Nephron progenitor cell (in vitro differentiated cells): Measurements from ENCODE around the gene MITF.
"Not testable (repeated sequence)": the region's sequence is repeated elsewhere in the genome, so short reads cannot be mapped to it uniquely, and the experiment has no call there.

Experiments
- DNase-seq: peaks from one replicate; pipeline ENCODE4 v3.0.0; 2021
- H3K27ac Mint-ChIP-seq: 2 replicates; pipeline ENCODE4 v1.8.0; 2021; ENCODE audit warnings: mild to moderate bottlenecking, moderate library complexity, mixed read lengths
- H3K27me3 Mint-ChIP-seq: 2 replicates; pipeline ENCODE4 v1.8.0; 2021; ENCODE audit warnings: mild to moderate bottlenecking, low read depth, mixed read lengths; ENCODE audit not compliant: poor library complexity
- H3K36me3 Mint-ChIP-seq: 2 replicates; pipeline ENCODE4 v1.8.0; 2021; ENCODE audit warnings: low read depth, mixed read lengths
- H3K4me1 Mint-ChIP-seq: 2 replicates; pipeline ENCODE4 v1.8.0; 2021; ENCODE audit warnings: mixed read lengths
- H3K4me3 Mint-ChIP-seq: 2 replicates; pipeline ENCODE4 v1.8.0; 2021; ENCODE audit warnings: mild to moderate bottlenecking, moderate library complexity, mixed read lengths
- H3K9me3 Mint-ChIP-seq: 2 replicates; pipeline ENCODE4 v1.8.0; 2021; ENCODE audit warnings: mild to moderate bottlenecking, moderate library complexity, mixed read lengths
- TF ChIP-seq, protein P1 (sequence below): fragments of 200-600 bp; sonication (generic); IDR thresholded peaks from 2 replicates; pipeline ENCODE4 v1.5.0; 2021; ENCODE audit warnings: antibody characterized with exemption

MITF gene

DNA sequence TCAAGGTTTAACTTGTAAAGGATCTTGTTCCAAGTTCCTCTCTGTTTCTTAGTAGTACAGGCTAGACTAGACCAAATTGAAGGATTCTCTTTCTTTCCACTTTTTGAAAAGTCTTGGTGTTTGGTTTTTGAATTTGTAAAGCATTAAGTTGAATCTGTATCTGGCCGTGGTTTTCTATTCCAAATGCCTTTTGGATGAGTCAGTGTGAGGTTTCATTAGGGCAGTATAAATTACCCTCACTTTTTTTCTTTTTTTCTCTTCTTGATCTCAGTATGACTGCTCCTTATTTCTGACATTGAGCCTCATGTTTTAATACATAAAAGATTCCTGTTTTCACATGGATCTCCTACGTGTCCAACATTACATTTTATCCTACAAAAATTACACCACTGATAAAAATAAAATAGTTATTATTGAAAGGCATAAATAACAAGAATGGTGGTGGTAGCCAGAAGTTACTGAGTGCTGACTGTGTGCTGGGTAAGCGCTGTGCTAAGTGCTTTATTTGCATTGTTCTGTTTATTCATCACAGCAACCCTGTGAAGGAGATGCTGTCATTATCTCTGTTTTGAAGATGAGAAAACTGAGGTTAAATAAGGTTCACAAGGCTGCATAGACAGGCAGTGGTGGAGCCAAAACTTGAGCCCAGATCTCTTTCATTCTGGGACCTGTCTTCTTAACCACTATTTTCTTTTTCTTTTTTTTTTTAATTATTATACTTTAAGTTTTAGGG, 48.3 kb downstream of the MITF start:
- TF ChIP-seq, protein P1, sequence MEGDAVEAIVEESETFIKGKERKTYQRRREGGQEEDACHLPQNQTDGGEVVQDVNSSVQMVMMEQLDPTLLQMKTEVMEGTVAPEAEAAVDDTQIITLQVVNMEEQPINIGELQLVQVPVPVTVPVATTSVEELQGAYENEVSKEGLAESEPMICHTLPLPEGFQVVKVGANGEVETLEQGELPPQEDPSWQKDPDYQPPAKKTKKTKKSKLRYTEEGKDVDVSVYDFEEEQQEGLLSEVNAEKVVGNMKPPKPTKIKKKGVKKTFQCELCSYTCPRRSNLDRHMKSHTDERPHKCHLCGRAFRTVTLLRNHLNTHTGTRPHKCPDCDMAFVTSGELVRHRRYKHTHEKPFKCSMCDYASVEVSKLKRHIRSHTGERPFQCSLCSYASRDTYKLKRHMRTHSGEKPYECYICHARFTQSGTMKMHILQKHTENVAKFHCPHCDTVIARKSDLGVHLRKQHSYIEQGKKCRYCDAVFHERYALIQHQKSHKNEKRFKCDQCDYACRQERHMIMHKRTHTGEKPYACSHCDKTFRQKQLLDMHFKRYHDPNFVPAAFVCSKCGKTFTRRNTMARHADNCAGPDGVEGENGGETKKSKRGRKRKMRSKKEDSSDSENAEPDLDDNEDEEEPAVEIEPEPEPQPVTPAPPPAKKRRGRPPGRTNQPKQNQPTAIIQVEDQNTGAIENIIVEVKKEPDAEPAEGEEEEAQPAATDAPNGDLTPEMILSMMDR = no peak
- DNase-seq = no peak
- Mint-ChIP-seq H3K9me3 (peaks cover 12% of the 10 kb centered on the region), H3K4me3 (no peak overlapping the region), H3K27ac (no peak overlapping the region), H3K4me1 (peaks cover 27% of the 10 kb centered on the region), H3K27me3 (no peaks in the 10 kb centered on the region), H3K36me3 (peaks cover 6% of the 10 kb centered on the region)

DNA sequence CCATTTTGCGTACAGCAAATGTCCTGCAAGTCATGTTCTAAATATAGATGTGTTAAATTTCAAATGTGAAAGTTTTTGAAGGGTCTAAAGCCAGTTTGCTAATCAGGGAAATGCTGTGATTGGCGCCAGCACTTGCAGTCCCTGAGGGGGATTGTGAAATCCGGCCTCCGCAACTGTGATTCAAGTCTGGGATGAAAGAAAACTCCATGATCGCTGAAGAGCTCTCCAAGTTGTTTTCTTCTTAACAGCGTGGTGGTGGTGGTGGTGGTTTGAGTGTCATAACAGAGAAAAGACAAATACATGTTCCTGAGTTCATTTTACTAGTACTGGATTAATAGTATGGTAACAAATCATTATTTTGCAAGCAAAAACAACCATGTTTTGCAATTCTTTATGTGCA, 51.8 kb downstream of the MITF start:
- H3K36me3 Mint-ChIP-seq = peaks cover 6% of the 10 kb centered on the region
- H3K27ac Mint-ChIP-seq = no peak overlapping the region
- peaks cover 12% of the 10 kb centered on the region for H3K9me3 Mint-ChIP-seq
- TF ChIP-seq, protein P1 = no peak
- no peak for DNase-seq
- no peak overlapping the region for H3K4me3 Mint-ChIP-seq
- H3K27me3 Mint-ChIP-seq = no peaks in the 10 kb centered on the region
- H3K4me1 Mint-ChIP-seq = peaks cover 11% of the 10 kb centered on the region

DNA sequence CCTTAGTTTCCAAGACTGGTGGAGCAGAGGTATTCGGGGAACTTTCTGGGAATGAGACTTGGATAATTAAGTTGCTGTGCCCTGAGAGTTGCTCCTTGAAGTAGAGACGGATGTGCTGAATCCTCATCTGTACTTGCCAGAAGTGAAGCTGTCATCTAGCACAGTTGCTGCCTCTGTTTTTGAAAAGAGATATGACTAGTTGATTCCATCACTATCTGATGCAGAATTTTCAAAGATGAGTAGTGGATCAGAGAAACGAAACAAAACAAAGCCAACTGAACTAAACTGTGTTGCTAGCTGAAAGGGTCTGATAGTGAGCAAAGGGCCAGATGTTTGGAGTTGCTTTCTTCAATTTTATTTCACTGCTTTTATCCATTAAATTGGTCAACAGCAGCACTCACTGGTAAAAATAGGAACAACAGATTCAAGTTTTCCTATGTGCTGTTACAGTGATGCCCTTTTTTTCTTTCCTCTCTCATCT, 52.7 kb downstream of the MITF start:
- H3K27ac Mint-ChIP-seq = no peak overlapping the region
- no peak for DNase-seq
- H3K27me3 Mint-ChIP-seq = no peaks in the 10 kb centered on the region
- TF ChIP-seq, protein P1 = no peak
- H3K36me3 Mint-ChIP-seq = peaks cover 6% of the 10 kb centered on the region
- peaks cover 11% of the 10 kb centered on the region for H3K4me1 Mint-ChIP-seq
- H3K9me3 Mint-ChIP-seq = peaks cover 12% of the 10 kb centered on the region
- H3K4me3 Mint-ChIP-seq = no peak overlapping the region

DNA sequence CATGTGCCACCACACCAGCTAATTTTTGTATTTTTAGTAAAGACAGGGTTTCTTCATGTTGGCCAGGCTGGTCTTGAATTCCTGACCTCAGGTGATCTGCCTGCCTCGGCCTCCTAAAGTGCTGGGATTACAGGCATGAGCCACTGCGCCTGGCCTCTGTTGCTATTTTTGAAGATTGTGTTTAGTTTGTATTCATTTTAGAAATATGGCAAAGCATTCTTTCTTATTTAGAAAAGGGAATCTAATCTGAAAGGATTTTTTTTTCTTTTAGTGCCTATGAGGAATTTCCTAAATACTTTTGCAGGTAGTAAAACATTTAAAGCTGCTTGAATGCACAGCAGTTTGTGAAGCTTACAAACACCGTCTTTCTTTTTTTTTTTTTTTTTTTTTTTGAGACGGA, 56.9 kb downstream of the MITF start:
- H3K9me3 Mint-ChIP-seq, H3K4me3 Mint-ChIP-seq, H3K36me3 Mint-ChIP-seq, H3K27me3 Mint-ChIP-seq, H3K27ac Mint-ChIP-seq, H3K4me1 Mint-ChIP-seq, DNase-seq: not testable (repeated sequence)

DNA sequence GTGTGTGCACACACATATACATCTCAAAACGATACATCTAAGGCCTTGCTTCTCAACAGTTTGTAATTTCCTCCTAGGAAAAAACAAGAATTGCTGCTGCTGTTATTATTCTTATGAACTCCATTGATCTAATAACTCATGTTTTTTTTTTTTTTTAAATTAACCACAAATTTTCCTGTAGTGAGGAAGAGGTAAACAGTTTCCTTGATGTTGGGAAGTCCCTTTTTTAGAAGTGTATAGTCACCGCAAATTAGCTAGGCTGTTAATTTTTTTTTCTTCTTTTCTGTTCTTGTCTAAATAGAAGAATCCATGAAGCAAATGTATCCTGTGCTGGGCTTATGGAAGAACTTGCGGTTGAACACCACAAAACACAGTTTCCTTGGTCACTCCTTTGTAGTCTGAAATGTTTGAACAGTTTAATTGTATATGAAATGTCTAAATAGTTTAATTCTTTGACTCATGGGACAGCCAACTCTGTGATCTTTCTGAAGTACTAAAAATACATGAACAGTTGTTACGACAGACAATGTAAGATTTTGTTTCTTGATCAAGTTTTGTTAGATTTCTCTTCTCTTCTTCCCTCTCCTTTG, 64.5 kb downstream of the MITF start:
- no peaks in the 10 kb centered on the region for H3K27me3 Mint-ChIP-seq
- H3K4me3 Mint-ChIP-seq = no peak overlapping the region
- H3K36me3 Mint-ChIP-seq = no peaks in the 10 kb centered on the region
- H3K4me1 Mint-ChIP-seq = no peaks in the 10 kb centered on the region
- no peaks in the 10 kb centered on the region for H3K9me3 Mint-ChIP-seq
- no peak overlapping the region for H3K27ac Mint-ChIP-seq
- DNase-seq = no peak
- TF ChIP-seq, protein P1 = no peak

DNA sequence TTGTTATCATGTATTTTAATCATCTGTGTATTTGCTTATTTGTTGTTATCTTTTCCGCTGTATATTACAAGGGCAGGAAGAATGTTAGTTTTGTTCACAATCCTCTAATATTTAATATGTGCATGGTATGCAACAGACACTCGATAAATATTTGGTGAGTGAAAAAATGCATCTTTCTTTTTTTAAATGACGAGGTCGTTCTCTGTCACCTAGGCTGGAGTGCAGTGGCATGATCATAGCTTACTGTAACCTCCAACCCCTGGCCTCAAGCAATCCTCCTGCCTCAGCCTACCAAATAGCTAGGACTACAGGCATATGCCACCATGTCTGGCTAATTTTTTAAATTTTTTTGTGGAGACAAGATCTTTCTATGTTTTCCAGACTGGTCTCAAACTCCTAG, 66.2 kb downstream of the MITF start:
- Mint-ChIP-seq H3K9me3 (no peaks in the 10 kb centered on the region), H3K4me1 (no peaks in the 10 kb centered on the region), H3K27me3 (no peaks in the 10 kb centered on the region), H3K36me3 (no peaks in the 10 kb centered on the region), H3K27ac (no peak overlapping the region), H3K4me3 (no peak overlapping the region)
- no peak for DNase-seq
- TF ChIP-seq, protein P1 = no peak
